ENCODE results near the gene EXOSC10. TPM values are rescaled to one million over a fixed set of nuclear protein-coding genes. Genes with fewer than 3 reads are reported as not detected.
"Not testable (repeated sequence)": the region's sequence is repeated elsewhere in the genome, so short reads cannot be mapped to it uniquely, and the experiment has no call there.

The EXOSC10 gene
- polyA plus RNA-seq, 1 experiment = 65.9 TPM

GRCh38 chr1:11051781-11052511 lies 47.7 kb downstream of the EXOSC10 start:
- TF ChIP-seq CTCF (IDR thresholded peaks at IDR 0.05; ENCODE audit: low read depth, low read length) = no peak
- ChIA-PET CTCF (interaction anchor here (7.5 kb wide), 1 partner anchor 15 kb away, joined by 84 read pairs; no protein-coding TSS in a partner anchor), POLR2A (no interaction called here)
- no peak for DNase-seq (ENCODE audit: low read depth, low spot score)
- Histone ChIP-seq H3K27ac (ENCODE audit: low read depth, low read length) (no peak overlapping the region), H3K4me3 (ENCODE audit: low read depth, low read length) (no peak overlapping the region), H3K27me3 (ENCODE audit: control insufficient read depth, insufficient read depth, low read length) (no peaks in the 10 kb centered on the region), H3K9me3 (ENCODE audit: control insufficient read depth, insufficient read depth, low read length) (peaks cover 2% of the 10 kb centered on the region; the same call in 1 of the 2 replicates)

GRCh38 chr1:11051121-11051520 lies 48.5 kb downstream of the EXOSC10 start:
- not testable (repeated sequence) for H3K27me3 ChIP-seq (ENCODE audit: control insufficient read depth, insufficient read depth, low read length); H3K9me3 ChIP-seq (ENCODE audit: control insufficient read depth, insufficient read depth, low read length); H3K27ac ChIP-seq (ENCODE audit: low read depth, low read length); H3K4me3 ChIP-seq (ENCODE audit: low read depth, low read length); DNase-seq (ENCODE audit: low read depth, low spot score)
- CTCF ChIA-PET = interaction anchor here (7.5 kb wide), 1 partner anchor 14 kb away, joined by 84 read pairs; no protein-coding TSS in a partner anchor
- POLR2A ChIA-PET = interaction anchor here (0.7 kb wide), 1 partner anchor 8 kb away, joined by 4 read pairs; no protein-coding TSS in a partner anchor

GRCh38 chr1:11046625-11047365 lies 52.9 kb downstream of the EXOSC10 start, which contains the start of gene MASP2:
TSS of gene MASP2 (minus strand) at chr1:11047239. CDS start at chr1:11047207, 32 bp downstream.
- CTCF ChIA-PET = interaction anchor here (7.5 kb wide), 1 partner anchor 9 kb away, joined by 84 read pairs; no protein-coding TSS in a partner anchor
- POLR2A ChIA-PET = no interaction called here
- no peak for DNase-seq (ENCODE audit: low read depth, low spot score)
- no peak for TF ChIP-seq CTCF (IDR thresholded peaks at IDR 0.05; ENCODE audit: low read depth, low read length)
- Histone ChIP-seq H3K4me3 (ENCODE audit: low read depth, low read length) (no peak within 1 kb of the TSS), H3K9me3 (ENCODE audit: control insufficient read depth, insufficient read depth, low read length) (peaks cover 2% of the 10 kb centered on the region; the same call in 1 of the 2 replicates), H3K27me3 (ENCODE audit: control insufficient read depth, insufficient read depth, low read length) (peaks cover 3% of the 10 kb centered on the region), H3K27ac (ENCODE audit: low read depth, low read length) (no peak within 1 kb of the TSS)

GRCh38 chr1:11046270-11046566 lies 53.5 kb downstream of the EXOSC10 start:
- no peak for TF ChIP-seq CTCF (IDR thresholded peaks at IDR 0.05; ENCODE audit: low read depth, low read length)
- no peak for DNase-seq (ENCODE audit: low read depth, low spot score)
- Histone ChIP-seq H3K9me3 (ENCODE audit: control insufficient read depth, insufficient read depth, low read length) (peaks cover 2% of the 10 kb centered on the region; the same call in 1 of the 2 replicates), H3K4me3 (ENCODE audit: low read depth, low read length) (no peak overlapping the region), H3K27ac (ENCODE audit: low read depth, low read length) (no peak overlapping the region), H3K27me3 (ENCODE audit: control insufficient read depth, insufficient read depth, low read length) (peaks cover 3% of the 10 kb centered on the region)
- ChIA-PET CTCF (interaction anchor here (7.5 kb wide), 1 partner anchor 9 kb away, joined by 84 read pairs; no protein-coding TSS in a partner anchor), POLR2A (interaction anchor here (0.6 kb wide), 1 partner anchor 15 kb away, joined by 5 read pairs; no protein-coding TSS in a partner anchor)

- H3K27me3 ChIP-seq (ENCODE audit: control insufficient read depth, insufficient read depth, low read length) = peaks cover 3% of the 10 kb centered on the region
- DNase-seq (ENCODE audit: low read depth, low spot score) = no peak
- no peak for TF ChIP-seq CTCF (IDR thresholded peaks at IDR 0.05; ENCODE audit: low read depth, low read length)
- ChIA-PET CTCF (interaction anchor here (7.5 kb wide), 1 partner anchor 8 kb away, joined by 84 read pairs; no protein-coding TSS in a partner anchor), POLR2A (interaction anchor here (0.6 to 0.7 kb wide), 2 partner anchors 10 to 15 kb away, joined by 5 to 6 read pairs; no protein-coding TSS in a partner anchor)
- no peak overlapping the region for H3K27ac ChIP-seq (ENCODE audit: low read depth, low read length)
- H3K4me3 ChIP-seq (ENCODE audit: low read depth, low read length) = no peak overlapping the region
- peaks cover 2% of the 10 kb centered on the region; the same call in 1 of the 2 replicates for H3K9me3 ChIP-seq (ENCODE audit: control insufficient read depth, insufficient read depth, low read length)
Observed at GRCh38 chr1:11045428-11046269, 54.0 kb downstream of the EXOSC10 start.
